Measurements from ENCODE around the gene TACC3.

Gene TACC3

DNA sequence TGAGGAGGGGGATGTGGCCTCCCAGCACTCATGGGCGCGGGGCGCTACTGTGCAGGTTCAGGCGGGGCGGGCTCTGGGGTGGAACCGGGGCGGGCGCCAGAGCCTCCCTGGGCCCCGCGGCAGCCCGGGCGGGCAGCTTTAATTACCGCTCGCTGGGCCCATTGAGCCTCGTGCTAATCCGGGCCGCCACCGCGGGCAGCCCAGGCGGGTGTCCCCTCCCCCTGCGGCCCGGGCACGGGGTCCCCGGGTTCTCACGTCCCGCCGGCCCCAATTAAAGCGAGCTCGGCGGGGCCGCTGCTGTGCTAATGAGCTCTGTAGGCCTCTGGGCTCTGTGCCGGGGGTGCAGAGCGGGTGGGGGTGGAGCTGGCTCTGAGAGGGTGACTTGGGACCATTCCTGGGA, 48.9 kb downstream of the TACC3 start:
- TF ChIP-seq, protein P1, sequence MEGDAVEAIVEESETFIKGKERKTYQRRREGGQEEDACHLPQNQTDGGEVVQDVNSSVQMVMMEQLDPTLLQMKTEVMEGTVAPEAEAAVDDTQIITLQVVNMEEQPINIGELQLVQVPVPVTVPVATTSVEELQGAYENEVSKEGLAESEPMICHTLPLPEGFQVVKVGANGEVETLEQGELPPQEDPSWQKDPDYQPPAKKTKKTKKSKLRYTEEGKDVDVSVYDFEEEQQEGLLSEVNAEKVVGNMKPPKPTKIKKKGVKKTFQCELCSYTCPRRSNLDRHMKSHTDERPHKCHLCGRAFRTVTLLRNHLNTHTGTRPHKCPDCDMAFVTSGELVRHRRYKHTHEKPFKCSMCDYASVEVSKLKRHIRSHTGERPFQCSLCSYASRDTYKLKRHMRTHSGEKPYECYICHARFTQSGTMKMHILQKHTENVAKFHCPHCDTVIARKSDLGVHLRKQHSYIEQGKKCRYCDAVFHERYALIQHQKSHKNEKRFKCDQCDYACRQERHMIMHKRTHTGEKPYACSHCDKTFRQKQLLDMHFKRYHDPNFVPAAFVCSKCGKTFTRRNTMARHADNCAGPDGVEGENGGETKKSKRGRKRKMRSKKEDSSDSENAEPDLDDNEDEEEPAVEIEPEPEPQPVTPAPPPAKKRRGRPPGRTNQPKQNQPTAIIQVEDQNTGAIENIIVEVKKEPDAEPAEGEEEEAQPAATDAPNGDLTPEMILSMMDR (IDR thresholded peaks at IDR 0.05; ENCODE audit: low read length): no peak
- no peak for TF ChIP-seq EZH2 (optimal IDR thresholded peaks at IDR 0.05; ENCODE audit: low read depth, low read length)
- Histone ChIP-seq H3K9ac (ENCODE audit: low read length) (no peak overlapping the region), H3K79me2 (ENCODE audit: low read length) (no peaks in the 10 kb centered on the region), H3K9me2 (replicated peaks; ENCODE audit: insufficient read depth, low read length) (no peaks in the 10 kb centered on the region), H3F3A (ENCODE audit: insufficient read depth, low read length) (no peaks in the 10 kb centered on the region), H2AFZ (ENCODE audit: low read length) (no peak overlapping the region), H3K9me3 (replicated peaks; ENCODE audit: insufficient read depth, low read length) (no peaks in the 10 kb centered on the region), H3K36me3 (replicated peaks; ENCODE audit: insufficient read depth, low read length) (no peaks in the 10 kb centered on the region), H3K4me1 (ENCODE audit: low read length) (no peaks in the 10 kb centered on the region), H3K4me2 (ENCODE audit: low read depth, low read length) (no peak overlapping the region), H4K20me1 (ENCODE audit: insufficient read depth, low read length) (no peaks in the 10 kb centered on the region; the same call in 1 of the 2 replicates), H3K27ac (ENCODE audit: low read length) (no peak overlapping the region), H3K4me3 (ENCODE audit: low read length) (no peak overlapping the region), H3K27me3 (replicated peaks; ENCODE audit: insufficient read depth, low read length) (peaks cover 85% of the 10 kb centered on the region)
- no peak for DNase-seq

GRCh38 chr4:1770791-1771231, 49.5 kb downstream of the TACC3 start:
- peaks cover 85% of the 10 kb centered on the region for H3K27me3 ChIP-seq (replicated peaks; ENCODE audit: insufficient read depth, low read length)
- no peaks in the 10 kb centered on the region for H3K4me1 ChIP-seq (ENCODE audit: low read length)
- H3K4me3 ChIP-seq (ENCODE audit: low read length): no peak overlapping the region
- no peaks in the 10 kb centered on the region; the same call in 1 of the 2 replicates for H4K20me1 ChIP-seq (ENCODE audit: insufficient read depth, low read length)
- H3K27ac ChIP-seq (ENCODE audit: low read length): no peak overlapping the region
- no peaks in the 10 kb centered on the region for H3K9me3 ChIP-seq (replicated peaks; ENCODE audit: insufficient read depth, low read length)
- no peak overlapping the region for H3K9ac ChIP-seq (ENCODE audit: low read length)
- H3K36me3 ChIP-seq (replicated peaks; ENCODE audit: insufficient read depth, low read length): no peaks in the 10 kb centered on the region
- H3K4me2 ChIP-seq (ENCODE audit: low read depth, low read length): no peak overlapping the region
- H2AFZ ChIP-seq (ENCODE audit: low read length): no peak overlapping the region
- H3K9me2 ChIP-seq (replicated peaks; ENCODE audit: insufficient read depth, low read length): no peaks in the 10 kb centered on the region
- H3F3A ChIP-seq (ENCODE audit: insufficient read depth, low read length): no peaks in the 10 kb centered on the region
- no peaks in the 10 kb centered on the region for H3K79me2 ChIP-seq (ENCODE audit: low read length)
- no peak for DNase-seq
- no peak for TF ChIP-seq EZH2 (optimal IDR thresholded peaks at IDR 0.05; ENCODE audit: low read depth, low read length)
- TF ChIP-seq, protein P1 (IDR thresholded peaks at IDR 0.05; ENCODE audit: low read length): no peak
- no peak for TF ChIP-seq EZH2phosphoT487 (IDR thresholded peaks at IDR 0.05; ENCODE audit: low read length)

DNA sequence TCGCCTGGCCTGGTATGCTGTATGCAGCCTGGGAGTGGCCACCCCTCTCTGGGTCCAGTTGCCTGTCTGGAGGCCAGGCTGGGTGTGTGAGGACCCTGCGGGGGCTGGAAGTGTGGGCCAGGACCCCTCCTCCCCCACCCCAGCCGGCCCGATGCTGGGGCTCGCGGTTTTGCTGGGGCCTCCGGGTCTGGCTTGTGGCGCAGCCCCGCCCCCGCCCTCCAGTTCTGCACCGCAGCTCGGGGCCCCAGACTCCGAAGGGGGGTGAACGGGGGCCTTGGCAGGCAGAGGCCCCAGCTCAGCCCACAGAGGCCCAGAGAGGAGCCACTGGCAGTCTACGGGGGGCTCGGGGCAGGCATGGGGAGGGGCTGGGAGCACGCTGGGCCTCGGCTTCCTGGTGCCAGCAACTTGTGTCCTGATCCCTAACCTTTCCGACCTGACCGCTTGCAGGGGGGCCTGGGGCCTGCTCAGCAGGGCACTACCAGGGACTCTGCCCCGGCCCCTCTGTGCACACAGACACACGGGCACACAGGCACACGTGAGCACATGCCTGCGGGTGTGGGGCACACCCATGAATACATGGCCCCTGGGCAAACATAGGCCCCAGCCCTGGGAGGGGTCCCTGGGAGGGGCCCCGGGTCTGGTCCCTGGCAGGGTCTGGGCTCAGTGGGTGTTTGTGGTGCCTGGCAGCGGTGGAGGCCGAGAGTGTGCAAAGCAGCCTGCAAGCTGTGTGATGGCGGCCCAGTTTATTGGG, 50.4 kb downstream of the TACC3 start:
- no peak for TF ChIP-seq EZH2 (optimal IDR thresholded peaks at IDR 0.05; ENCODE audit: low read depth, low read length)
- TF ChIP-seq EZH2phosphoT487 (IDR thresholded peaks at IDR 0.05; ENCODE audit: low read length): no peak
- H3K79me2 ChIP-seq (ENCODE audit: low read length): no peaks in the 10 kb centered on the region
- H3K27ac ChIP-seq (ENCODE audit: low read length): no peak overlapping the region
- H3K9ac ChIP-seq (ENCODE audit: low read length): no peak overlapping the region
- no peak overlapping the region for H3K4me3 ChIP-seq (ENCODE audit: low read length)
- H3K9me2 ChIP-seq (replicated peaks; ENCODE audit: insufficient read depth, low read length): no peaks in the 10 kb centered on the region
- no peaks in the 10 kb centered on the region for H3F3A ChIP-seq (ENCODE audit: insufficient read depth, low read length)
- no peaks in the 10 kb centered on the region for H4K20me1 ChIP-seq (ENCODE audit: insufficient read depth, low read length)
- H3K4me1 ChIP-seq (ENCODE audit: low read length): no peaks in the 10 kb centered on the region
- H3K4me2 ChIP-seq (ENCODE audit: low read depth, low read length): no peak overlapping the region
- H2AFZ ChIP-seq (ENCODE audit: low read length): no peak overlapping the region
- H3K36me3 ChIP-seq (replicated peaks; ENCODE audit: insufficient read depth, low read length): no peaks in the 10 kb centered on the region
- H3K27me3 ChIP-seq (replicated peaks; ENCODE audit: insufficient read depth, low read length): peaks cover 86% of the 10 kb centered on the region
- H3K9me3 ChIP-seq (replicated peaks; ENCODE audit: insufficient read depth, low read length): no peaks in the 10 kb centered on the region
- no peak for DNase-seq
